ENCODE measurements around the gene MRPL17.
A peak's percentile ranks its signal among the peaks of the same experiment; 100 is the strongest.

Gene MRPL17

DNA sequence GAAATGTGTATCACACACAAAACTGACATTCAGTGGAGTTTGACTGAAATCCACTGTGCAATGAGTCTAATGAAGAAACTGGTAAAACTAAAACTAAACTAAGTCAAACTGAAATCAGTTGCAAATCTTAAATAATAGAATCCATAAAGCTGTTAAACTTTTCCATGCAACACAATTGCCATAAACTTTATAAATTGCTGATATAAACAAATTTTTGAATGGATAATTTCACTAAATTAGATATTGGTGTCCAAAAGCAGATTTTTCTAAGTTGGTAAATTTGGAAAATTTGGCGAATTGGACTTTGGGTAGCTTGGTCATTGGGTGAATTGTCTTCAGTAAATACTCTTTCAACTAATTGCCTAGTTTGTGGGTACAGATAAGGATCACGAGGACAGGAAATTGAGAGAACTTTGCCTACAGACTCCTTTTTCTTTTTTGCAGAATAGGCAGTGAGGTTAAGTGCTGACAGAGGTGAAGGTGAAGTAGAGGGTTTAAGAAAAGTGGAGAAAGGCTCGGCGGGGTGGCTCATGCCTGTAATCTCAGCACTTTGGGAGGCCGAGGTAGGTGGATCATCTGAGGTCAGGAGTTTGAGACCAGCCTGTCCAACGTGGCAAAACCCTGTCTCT lies 12.8 kb downstream of the MRPL17 start:
- TF ChIP-seq GATA1 (IDR thresholded peaks at IDR 0.05; ENCODE audit: low read depth, low read length): no peak
- no peak for TF ChIP-seq POLR2A (IDR thresholded peaks at IDR 0.05; ENCODE audit: low read length)
- DNase-seq: no peak

- no peak for TF ChIP-seq POLR2A (IDR thresholded peaks at IDR 0.05; ENCODE audit: low read length)
- no peak for TF ChIP-seq GATA1 (IDR thresholded peaks at IDR 0.05; ENCODE audit: low read depth, low read length)
- peak; percentile 39 to 57 for DNase-seq
Observed at GRCh38 chr11:6667733-6668374, 15.3 kb downstream of the MRPL17 start.

GRCh38 chr11:6666302-6667183 lies 16.6 kb downstream of the MRPL17 start:
- TF ChIP-seq POLR2A (IDR thresholded peaks at IDR 0.05; ENCODE audit: low read length): no peak
- TF ChIP-seq GATA1 (IDR thresholded peaks at IDR 0.05; ENCODE audit: low read depth, low read length): no peak
- DNase-seq: no peak

DNA sequence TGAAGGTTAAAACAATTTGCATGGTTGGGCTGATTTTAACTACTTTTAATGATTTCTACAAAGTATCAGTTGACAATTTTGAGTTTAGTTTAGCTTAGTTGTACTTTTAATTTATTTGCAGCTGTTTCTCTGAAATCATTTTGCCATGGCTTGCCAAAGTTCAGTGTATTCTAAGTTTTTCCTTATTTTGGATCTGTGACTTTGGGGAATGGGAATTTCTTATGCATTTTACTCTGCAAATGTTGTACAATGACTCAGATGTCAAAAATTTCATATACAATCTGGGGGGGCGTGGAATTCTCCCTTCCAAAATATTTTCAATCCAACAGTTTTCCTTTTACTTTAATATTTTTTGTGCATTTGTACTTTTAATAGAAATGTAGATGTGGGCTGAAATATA lies 18.6 kb downstream of the MRPL17 start:
- no peak for TF ChIP-seq GATA1 (IDR thresholded peaks at IDR 0.05; ENCODE audit: low read depth, low read length)
- no peak for TF ChIP-seq POLR2A (IDR thresholded peaks at IDR 0.05; ENCODE audit: low read length)
- DNase-seq: no peak

- TF ChIP-seq POLR2A (IDR thresholded peaks at IDR 0.05; ENCODE audit: low read length) (no peak), GATA1 (IDR thresholded peaks at IDR 0.05; ENCODE audit: low read depth, low read length) (no peak)
Observed at GRCh38 chr11:6663794-6664469, 19.2 kb downstream of the MRPL17 start.

GRCh38 chr11:6660712-6661111 lies 22.4 kb downstream of the MRPL17 start:
- DNase-seq: no peak
- TF ChIP-seq GATA1 (IDR thresholded peaks at IDR 0.05; ENCODE audit: low read depth, low read length) (no peak), POLR2A (IDR thresholded peaks at IDR 0.05; ENCODE audit: low read length) (no peak)

More at GRCh38 chr11:6663794-6664469, 19.2 kb downstream of the MRPL17 start:
- DNase-seq: no peak

DNA sequence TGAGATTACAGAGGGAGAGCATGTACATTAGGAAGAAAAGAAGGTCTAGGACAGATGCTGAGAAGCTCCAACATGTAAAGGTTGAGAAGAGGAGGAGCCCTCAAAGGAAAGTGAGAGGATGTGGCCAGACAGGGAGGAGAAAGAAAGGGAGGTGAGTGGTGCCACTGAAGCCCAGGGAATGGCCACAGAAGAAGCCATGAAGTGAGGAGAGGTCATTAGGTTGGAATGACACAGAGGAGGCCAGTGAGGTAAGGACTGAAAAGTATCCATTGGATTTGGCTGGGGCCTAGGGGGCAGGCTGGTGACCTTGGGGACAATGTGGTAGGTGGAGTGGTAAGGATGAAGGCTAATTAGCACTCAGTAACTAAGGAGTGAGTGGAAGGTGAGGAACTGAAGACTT lies 24.5 kb downstream of the MRPL17 start:
- no peak for DNase-seq
- TF ChIP-seq POLR2A (IDR thresholded peaks at IDR 0.05; ENCODE audit: low read length) (no peak), GATA1 (IDR thresholded peaks at IDR 0.05; ENCODE audit: low read depth, low read length) (no peak)

- DNase-seq: no peak
- no peak for TF ChIP-seq POLR2A (IDR thresholded peaks at IDR 0.05; ENCODE audit: low read length)
- no peak for TF ChIP-seq GATA1 (IDR thresholded peaks at IDR 0.05; ENCODE audit: low read depth, low read length)
Observed at GRCh38 chr11:6657346-6657745, 25.8 kb downstream of the MRPL17 start.

GRCh38 chr11:6656936-6657335 lies 26.2 kb downstream of the MRPL17 start:
- no peak for DNase-seq
- TF ChIP-seq GATA1 (IDR thresholded peaks at IDR 0.05; ENCODE audit: low read depth, low read length) (no peak), POLR2A (IDR thresholded peaks at IDR 0.05; ENCODE audit: low read length) (no peak)

- TF ChIP-seq POLR2A (IDR thresholded peaks at IDR 0.05; ENCODE audit: low read length) (no peak), GATA1 (IDR thresholded peaks at IDR 0.05; ENCODE audit: low read depth, low read length) (no peak)
- no peak for DNase-seq
Observed at GRCh38 chr11:6656584-6656915, 26.6 kb downstream of the MRPL17 start.

DNA sequence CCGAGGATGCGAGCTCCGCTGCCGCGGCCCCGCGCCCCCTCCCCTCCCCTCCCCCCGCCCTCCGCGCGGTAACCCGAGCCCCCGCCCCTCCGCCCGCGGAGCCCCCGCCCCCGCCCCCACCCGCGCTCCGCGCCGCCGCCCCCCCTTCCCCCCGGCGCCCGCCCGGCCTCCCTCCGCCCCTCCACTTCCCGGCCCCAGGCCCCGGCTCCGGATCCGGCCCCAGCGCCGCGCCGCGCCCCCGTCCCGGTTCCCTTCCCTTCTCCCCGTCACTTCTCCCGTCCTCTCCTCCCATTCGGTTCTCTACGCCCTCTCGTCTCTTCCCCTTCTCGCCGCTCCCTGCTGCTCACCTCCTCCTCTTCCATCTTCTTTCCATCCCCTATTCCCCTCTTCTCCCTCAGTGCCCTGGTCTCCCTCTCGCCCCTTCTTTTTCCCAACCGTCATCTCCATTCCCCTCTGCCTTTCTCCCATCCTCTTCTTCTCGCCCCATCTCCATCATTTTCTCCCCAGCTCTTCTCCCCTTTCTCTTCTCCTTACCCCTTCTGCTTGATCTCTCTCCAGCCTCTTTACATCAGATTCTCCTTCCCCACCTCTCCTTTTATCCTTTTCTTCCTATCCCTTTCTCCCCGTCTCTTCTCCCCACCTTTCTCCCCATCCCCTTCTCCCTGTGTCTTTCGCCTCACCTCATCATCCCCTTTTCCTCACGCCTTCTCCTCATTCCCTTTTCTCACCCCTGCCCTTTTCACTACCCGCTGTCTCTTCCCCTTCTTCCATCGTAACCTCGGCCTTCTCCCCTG lies 27.2 kb downstream of the MRPL17 start, which contains the start of gene DCHS1:
DCHS1 (minus strand) TSS at position 20 of the 794 bp plus-strand sequence. CDS start 14,196 bp downstream, outside the sequence.
- no peak for TF ChIP-seq POLR2A (IDR thresholded peaks at IDR 0.05; ENCODE audit: low read length)
- no peak for DNase-seq

DNA sequence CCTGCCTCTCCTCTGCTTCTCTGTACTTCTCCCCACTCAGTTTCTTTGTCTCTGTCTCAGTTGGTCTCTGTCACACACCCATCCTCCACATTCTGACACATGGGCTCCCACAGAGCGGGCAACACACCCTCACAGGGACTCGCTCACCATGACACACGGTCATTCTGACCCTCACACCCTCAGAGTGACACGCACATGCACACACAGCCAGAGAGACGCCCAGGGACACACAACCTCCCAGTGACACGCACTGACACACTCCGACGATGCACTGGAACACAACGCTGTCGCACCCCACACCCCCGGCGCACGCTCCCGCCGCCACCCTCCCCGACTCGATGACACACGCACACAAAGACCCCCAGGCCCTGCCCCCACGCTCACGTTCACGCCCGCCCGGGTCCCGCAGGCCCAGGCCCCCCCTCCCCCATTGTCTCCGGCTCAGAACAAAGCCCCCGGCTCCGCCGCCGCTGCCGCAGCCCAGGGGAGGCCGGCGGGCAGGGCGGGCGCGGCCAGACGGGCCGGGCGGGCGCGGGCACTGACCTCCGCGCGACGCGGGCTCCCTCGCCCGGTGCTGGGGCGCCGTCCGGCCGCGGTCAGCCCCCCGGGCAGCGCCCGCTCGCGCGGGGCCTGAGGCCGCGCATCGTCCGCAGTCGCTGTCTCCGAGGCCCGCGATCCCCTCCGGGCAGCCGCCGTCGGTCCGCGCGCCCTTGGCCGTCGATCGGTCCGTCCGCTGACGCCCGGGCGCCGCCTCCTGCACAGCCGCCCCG lies 27.9 kb downstream of the MRPL17 start:
- DNase-seq: no peak
- TF ChIP-seq GATA1 (IDR thresholded peaks at IDR 0.05; ENCODE audit: low read depth, low read length): no peak
- TF ChIP-seq POLR2A (IDR thresholded peaks at IDR 0.05; ENCODE audit: low read length): no peak
